Neural cell (in vitro differentiated cells): ENCODE measurements around the gene NCR3LG1. TPM values are rescaled to one million over a fixed set of nuclear protein-coding genes. Genes with fewer than 3 reads are reported as not detected.

Experiments
- H2AFZ ChIP-seq: fragments of 200-600, 300-800 bp; sonication (generic), shearing (Covaris generic); 2 replicates; pipeline ENCODE4 v1.6.0; 2014; ENCODE audit warnings: low read depth, mild to moderate bottlenecking, antibody characterized with exemption, low read length, moderate library complexity
- H3F3A ChIP-seq: fragments of 200-600 bp; shearing (Covaris generic); 2 replicates; pipeline ENCODE4 v1.6.1; 2016; ENCODE audit warnings: mild to moderate bottlenecking, moderate library complexity, mixed read lengths, antibody characterized with exemption, low read length; ENCODE audit not compliant: insufficient read depth, poor library complexity, severe bottlenecking
- H3K27ac ChIP-seq: fragments of 200-600, 300-800 bp; sonication (generic), shearing (Covaris generic); 2 replicates; pipeline ENCODE4 v1.5.1; 2014; ENCODE audit warnings: mild to moderate bottlenecking, low read length, moderate library complexity
- H3K27me3 ChIP-seq: fragments of 300-800, 200-600 bp; sonication (generic), shearing (Covaris generic); 2 replicates; pipeline ENCODE4 v1.6.0; 2014; ENCODE audit warnings: mild to moderate bottlenecking, low read depth, low read length, moderate library complexity; ENCODE audit not compliant: insufficient read depth
- H3K36me3 ChIP-seq: fragments of 300-800, 200-600 bp; sonication (generic), shearing (Covaris generic); 2 replicates; pipeline ENCODE4 v1.5.1; 2014; ENCODE audit warnings: mild to moderate bottlenecking, antibody characterized with exemption, low read length, moderate library complexity; ENCODE audit not compliant: insufficient read depth
- H3K4me2 ChIP-seq: fragments of 300-800, 200-600 bp; sonication (generic), shearing (Covaris generic); 2 replicates; pipeline ENCODE4 v1.6.0; 2014; ENCODE audit warnings: mild to moderate bottlenecking, low read length
- H3K4me3 ChIP-seq: fragments of 300-800, 200-600 bp; sonication (generic), shearing (Covaris generic); 2 replicates; pipeline ENCODE4 v1.5.1; 2014; ENCODE audit warnings: mild to moderate bottlenecking, low read length, moderate library complexity
- H3K79me2 ChIP-seq: fragments of 200-600 bp; shearing (Covaris generic); replicated peaks from 2 replicates; pipeline ENCODE4 v1.6.0; 2014; ENCODE audit warnings: mild to moderate bottlenecking, low read length, moderate library complexity; ENCODE audit not compliant: insufficient read depth
- H3K9ac ChIP-seq: fragments of 300-800, 200-600 bp; sonication (generic), shearing (Covaris generic); 2 replicates; pipeline ENCODE4 v1.6.1; 2016; ENCODE audit warnings: mild to moderate bottlenecking, low read length, mixed read lengths
- H3K9me2 ChIP-seq: fragments of 200-600 bp; shearing (Covaris generic); 2 replicates; pipeline ENCODE4 v1.6.1; 2016; ENCODE audit warnings: mild to moderate bottlenecking, low read length, mixed read lengths; ENCODE audit not compliant: insufficient read depth
- H3K9me3 ChIP-seq: fragments of 200-600, 300-800 bp; sonication (generic), shearing (Covaris generic); 2 replicates; pipeline ENCODE4 v1.6.1; 2016; ENCODE audit warnings: mild to moderate bottlenecking, mixed run types, low read length, moderate library complexity, mixed read lengths
- H4K20me1 ChIP-seq: fragments of 200-600 bp; shearing (Covaris generic); 2 replicates; pipeline ENCODE4 v1.6.1; 2016; ENCODE audit warnings: mild to moderate bottlenecking, mixed run types; ENCODE audit not compliant: insufficient read depth
- CTCF ChIP-seq: fragments of 450-650 bp; IDR thresholded peaks from 2 replicates; pipeline ENCODE4 v1.5.1; 2014; ENCODE audit warnings: antibody characterized with exemption, mild to moderate bottlenecking, moderate library complexity; ENCODE audit not compliant: poor library complexity, severe bottlenecking
- EP300 ChIP-seq: fragments of 450-650 bp; conservative IDR thresholded peaks from 2 replicates; pipeline ENCODE4 v1.6.1; 2014; ENCODE audit warnings: antibody characterized with exemption, mild to moderate bottlenecking, moderate library complexity; ENCODE audit not compliant: poor library complexity, severe bottlenecking
- EZH2 ChIP-seq: fragments of 200-600, 300-800 bp; shearing (Covaris generic), sonication (generic); IDR thresholded peaks from 2 replicates; pipeline ENCODE4 v1.6.1; 2014; ENCODE audit warnings: antibody characterized with exemption, low read length, borderline replicate concordance, mild to moderate bottlenecking; ENCODE audit not compliant: insufficient read depth, poor library complexity, severe bottlenecking
- MXI1 ChIP-seq: fragments of 450-650 bp; conservative IDR thresholded peaks from 2 replicates; pipeline ENCODE4 v1.6.1; 2014; ENCODE audit warnings: antibody characterized with exemption, mild to moderate bottlenecking; ENCODE audit not compliant: poor library complexity, severe bottlenecking
- POLR2AphosphoS5 ChIP-seq: IDR thresholded peaks from 2 replicates; pipeline ENCODE4 v1.6.1; 2012
- RAD21 ChIP-seq: fragments of 450-650 bp; conservative IDR thresholded peaks from 2 replicates; pipeline ENCODE4 v1.6.1; 2014; ENCODE audit warnings: antibody characterized with exemption, mild to moderate bottlenecking, moderate library complexity
- REST ChIP-seq: IDR thresholded peaks from 2 replicates; pipeline ENCODE4 v1.6.1; 2012; ENCODE audit warnings: borderline replicate concordance
- SMC3 ChIP-seq: fragments of 450-650 bp; conservative IDR thresholded peaks from 2 replicates; pipeline ENCODE4 v1.6.1; 2014; ENCODE audit warnings: antibody characterized with exemption, mild to moderate bottlenecking, moderate library complexity; ENCODE audit not compliant: poor library complexity
- TAF1 ChIP-seq: IDR thresholded peaks from 2 replicates; pipeline ENCODE4 v1.6.1; 2012; ENCODE audit warnings: low read depth
- polyA plus RNA-seq: library from polyadenylated mRNA; depleted of rRNA; stranded (reverse); fragments of >200 nt; gene quantifications from 2 replicates; pipeline ENCODE4 v1.2.3, GENCODE V29; 2014

The NCR3LG1 gene
- polyA plus RNA-seq, 1 donor from 2014 or later, result 3.1 TPM

DNA sequence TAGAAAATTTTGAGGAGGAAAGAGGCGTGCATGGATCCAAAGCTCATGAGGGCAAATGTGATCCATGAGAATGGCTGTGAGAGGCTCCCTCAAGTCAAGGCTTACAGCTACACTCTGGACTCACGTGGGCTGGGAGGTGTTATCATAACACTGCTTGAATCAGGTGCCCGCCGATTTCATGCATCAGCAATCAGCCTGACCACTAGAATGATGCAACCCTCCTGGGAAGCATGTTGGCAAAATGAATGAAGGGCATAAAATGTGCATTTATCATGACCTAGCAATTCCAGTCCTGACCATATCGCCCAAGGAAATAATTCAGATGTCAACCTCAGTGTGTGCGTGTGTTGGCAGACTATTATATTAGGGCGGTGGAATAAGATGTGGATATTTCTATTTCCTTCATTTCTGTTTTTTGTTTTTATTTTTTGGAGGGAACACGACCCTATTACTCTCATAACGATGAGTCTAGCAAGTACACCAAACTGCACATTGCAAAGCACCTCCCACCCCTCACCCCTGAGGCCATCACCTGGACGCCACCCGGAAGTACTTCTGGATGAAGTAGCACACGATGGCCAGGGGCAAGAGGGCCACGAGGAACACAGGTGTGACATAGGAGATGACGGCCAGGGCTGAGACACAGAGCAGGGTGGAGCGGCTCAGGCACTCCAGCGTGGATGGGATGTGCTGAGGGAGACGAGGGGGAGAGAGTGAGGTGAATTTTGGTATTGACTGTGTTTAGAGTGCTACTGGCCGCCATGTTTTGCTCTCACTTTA lies 52.6 kb downstream of the NCR3LG1 start:
- Histone ChIP-seq H3K79me2 (no peaks in the 10 kb centered on the region), H3K27me3 (no peaks in the 10 kb centered on the region), H3K9me3 (no peaks in the 10 kb centered on the region), H2AFZ (no peak overlapping the region), H3K4me3 (no peak overlapping the region), H3K36me3 (no peaks in the 10 kb centered on the region), H3K9ac (no peak overlapping the region), H4K20me1 (no peaks in the 10 kb centered on the region), H3K9me2 (no peaks in the 10 kb centered on the region), H3F3A (no peaks in the 10 kb centered on the region), H3K27ac (no peak overlapping the region), H3K4me2 (no peak overlapping the region)
- TF ChIP-seq REST, result no peak

GRCh38 chr11:17405232-17406005 lies 53.8 kb downstream of the NCR3LG1 start:
- no peak for TF ChIP-seq POLR2AphosphoS5
- no peak for TF ChIP-seq EP300
- TF ChIP-seq EZH2, result no peak
- no peak for TF ChIP-seq RAD21
- TF ChIP-seq MXI1, result no peak
- H3K4me3 ChIP-seq, result no peak overlapping the region
- no peak overlapping the region for H3K27ac ChIP-seq

DNA sequence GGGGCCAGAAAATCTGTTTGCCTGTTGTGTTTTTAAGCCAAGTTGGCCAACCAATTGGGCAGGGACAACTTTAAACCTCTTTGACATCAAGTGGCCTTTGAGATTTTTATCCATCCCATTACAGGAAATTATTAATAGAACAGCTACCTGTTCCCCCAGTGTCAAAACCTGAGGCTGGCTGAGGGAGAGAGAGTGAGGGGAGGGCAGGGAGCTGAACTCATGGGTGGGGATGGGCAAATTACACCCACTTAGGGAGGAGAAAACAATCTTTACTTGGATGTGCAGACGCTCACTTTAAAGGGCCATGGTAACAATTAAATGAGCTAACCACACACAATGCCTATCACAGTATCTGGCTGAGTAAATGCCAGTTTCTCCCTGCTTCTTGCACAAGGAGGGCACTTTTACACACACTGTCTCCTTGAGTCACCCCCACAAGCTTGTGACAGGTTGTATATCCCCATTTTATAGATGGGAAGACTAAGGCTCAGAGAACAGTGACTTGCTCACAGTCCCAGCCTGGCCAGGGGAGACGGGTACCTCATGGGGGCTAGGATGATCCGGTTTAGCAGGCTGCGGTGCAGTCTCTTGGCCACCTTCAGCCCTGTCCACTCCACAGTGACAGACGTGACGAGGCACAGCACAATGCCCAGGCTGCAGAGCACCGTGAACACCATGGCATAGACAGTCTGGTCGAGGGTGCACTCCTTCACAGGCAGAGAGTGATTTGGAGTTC lies 54.6 kb downstream of the NCR3LG1 start:
- H4K20me1 ChIP-seq, result no peaks in the 10 kb centered on the region
- H3K9me2 ChIP-seq, result no peaks in the 10 kb centered on the region
- no peaks in the 10 kb centered on the region for H3K36me3 ChIP-seq
- TF ChIP-seq REST, result no peak
- no peak for TF ChIP-seq EP300
- no peak for TF ChIP-seq SMC3
- TF ChIP-seq POLR2AphosphoS5, result no peak
- no peak for TF ChIP-seq MXI1
- TF ChIP-seq CTCF, result no peak
- TF ChIP-seq EZH2, result no peak
- no peak for TF ChIP-seq TAF1
- no peak for TF ChIP-seq RAD21
- no peak overlapping the region for H3K4me2 ChIP-seq
- H3K79me2 ChIP-seq, result no peaks in the 10 kb centered on the region
- no peak overlapping the region for H3K9ac ChIP-seq
- no peaks in the 10 kb centered on the region for H3F3A ChIP-seq
- no peaks in the 10 kb centered on the region for H3K27me3 ChIP-seq
- H3K9me3 ChIP-seq, result no peaks in the 10 kb centered on the region
- no peak overlapping the region for H3K4me3 ChIP-seq
- no peak overlapping the region for H2AFZ ChIP-seq
- H3K27ac ChIP-seq, result no peak overlapping the region

More at GRCh38 chr11:17405232-17406005, 53.8 kb downstream of the NCR3LG1 start:
- Histone ChIP-seq H2AFZ (no peak overlapping the region), H3F3A (no peaks in the 10 kb centered on the region), H4K20me1 (no peaks in the 10 kb centered on the region), H3K36me3 (no peaks in the 10 kb centered on the region), H3K79me2 (no peaks in the 10 kb centered on the region), H3K9me3 (no peaks in the 10 kb centered on the region), H3K9ac (no peak overlapping the region), H3K9me2 (no peaks in the 10 kb centered on the region), H3K27me3 (no peaks in the 10 kb centered on the region), H3K4me2 (no peak overlapping the region)
